GM18526 (cell line): ENCODE data around the gene VANGL2.

Experiments
- POLR2A ChIP-seq: IDR thresholded peaks from 3 replicates; pipeline ENCODE4 v1.6.1; 2011; ENCODE audit not compliant: insufficient read length; ENCODE audit errors: extremely low read depth

Gene VANGL2

GRCh38 chr1:160400223-160400645 lies at the start of gene VANGL2:
TSS of gene VANGL2 (plus strand) at chr1:160400564. CDS start at chr1:160415838, 15,274 bp downstream.
- TF ChIP-seq POLR2A = no peak

GRCh38 chr1:160351629-160352028 lies 48.7 kb upstream of the VANGL2 start:
- no peak for TF ChIP-seq POLR2A

- TF ChIP-seq POLR2A = no peak
Observed at GRCh38 chr1:160352555-160352954, 47.8 kb upstream of the VANGL2 start.

GRCh38 chr1:160353223-160353622 lies 47.1 kb upstream of the VANGL2 start:
- TF ChIP-seq POLR2A = no peak

- no peak for TF ChIP-seq POLR2A
Observed at GRCh38 chr1:160354388-160354985, 45.9 kb upstream of the VANGL2 start.

- no peak for TF ChIP-seq POLR2A
Observed at GRCh38 chr1:160357286-160358002, 42.9 kb upstream of the VANGL2 start.

- TF ChIP-seq POLR2A = no peak
Observed at GRCh38 chr1:160358073-160358472, 42.3 kb upstream of the VANGL2 start.

GRCh38 chr1:160359559-160360226 lies 40.7 kb upstream of the VANGL2 start:
- TF ChIP-seq POLR2A = no peak

GRCh38 chr1:160360227-160360695 lies 40.1 kb upstream of the VANGL2 start:
- TF ChIP-seq POLR2A = no peak

GRCh38 chr1:160361199-160361598 lies 39.2 kb upstream of the VANGL2 start:
- TF ChIP-seq POLR2A = no peak

GRCh38 chr1:160361814-160362167 lies 38.6 kb upstream of the VANGL2 start:
- TF ChIP-seq POLR2A = no peak

GRCh38 chr1:160362168-160362957 lies 38.0 kb upstream of the VANGL2 start:
- no peak for TF ChIP-seq POLR2A

- no peak for TF ChIP-seq POLR2A
Observed at GRCh38 chr1:160363010-160363409, 37.4 kb upstream of the VANGL2 start.

- TF ChIP-seq POLR2A = no peak
Observed at GRCh38 chr1:160363951-160364735, 36.2 kb upstream of the VANGL2 start.

- TF ChIP-seq POLR2A = no peak
Observed at GRCh38 chr1:160365325-160365724, 35.0 kb upstream of the VANGL2 start.
